Measurements from ENCODE around the gene SCAP.
A peak's percentile ranks its signal among the peaks of the same experiment; 100 is the strongest.

SCAP gene

GRCh38 chr3:47380026-47380600 is 95.6 kb downstream of the SCAP start:
- TF ChIP-seq CTCF (IDR thresholded peaks at IDR 0.05; ENCODE audit: insufficient read depth, low read length, poor library complexity, severe bottlenecking) = no peak
- Histone ChIP-seq H3K4me3 (replicated peaks; ENCODE audit: low read depth, low read length) (peak overlapping the region; percentile 96), H3K27me3 (replicated peaks; ENCODE audit: control insufficient read depth, insufficient read depth, low read length) (no peaks in the 10 kb centered on the region), H3K36me3 (ENCODE audit: control insufficient read depth, insufficient read depth, low read length) (peaks cover 1% of the 10 kb centered on the region; the same call in 1 of the 2 replicates)
- DNase-seq (ENCODE audit: extremely low read depth, insufficient read length) = no peak

- DNase-seq (ENCODE audit: extremely low read depth, insufficient read length) = no peak
- TF ChIP-seq CTCF (IDR thresholded peaks at IDR 0.05; ENCODE audit: insufficient read depth, low read length, poor library complexity, severe bottlenecking) = no peak
- peak overlapping the region; percentile 96 for H3K4me3 ChIP-seq (replicated peaks; ENCODE audit: low read depth, low read length)
Observed at GRCh38 chr3:47379411-47379899, 96.3 kb downstream of the SCAP start.

GRCh38 chr3:47378869-47379268 is 96.9 kb downstream of the SCAP start:
- no peaks in the 10 kb centered on the region for H3K27me3 ChIP-seq (replicated peaks; ENCODE audit: control insufficient read depth, insufficient read depth, low read length)
- peaks cover 1% of the 10 kb centered on the region; the same call in 1 of the 2 replicates for H3K36me3 ChIP-seq (ENCODE audit: control insufficient read depth, insufficient read depth, low read length)
- no peak for TF ChIP-seq CTCF (IDR thresholded peaks at IDR 0.05; ENCODE audit: insufficient read depth, low read length, poor library complexity, severe bottlenecking)
- no peak for DNase-seq (ENCODE audit: extremely low read depth, insufficient read length)
- H3K4me3 ChIP-seq (replicated peaks; ENCODE audit: low read depth, low read length) = peak overlapping the region; percentile 18; the same call in 1 of the 2 replicates

More at GRCh38 chr3:47379411-47379899, 96.3 kb downstream of the SCAP start:
- H3K36me3 ChIP-seq (ENCODE audit: control insufficient read depth, insufficient read depth, low read length) = peaks cover 1% of the 10 kb centered on the region; the same call in 1 of the 2 replicates
- no peaks in the 10 kb centered on the region for H3K27me3 ChIP-seq (replicated peaks; ENCODE audit: control insufficient read depth, insufficient read depth, low read length)

GRCh38 chr3:47377186-47377585 is 98.6 kb downstream of the SCAP start:
- no peak overlapping the region for H3K4me3 ChIP-seq (replicated peaks; ENCODE audit: low read depth, low read length)
- DNase-seq (ENCODE audit: extremely low read depth, insufficient read length) = no peak
- no peak for TF ChIP-seq CTCF (IDR thresholded peaks at IDR 0.05; ENCODE audit: insufficient read depth, low read length, poor library complexity, severe bottlenecking)
- H3K36me3 ChIP-seq (ENCODE audit: control insufficient read depth, insufficient read depth, low read length) = no peaks in the 10 kb centered on the region
- H3K27me3 ChIP-seq (replicated peaks; ENCODE audit: control insufficient read depth, insufficient read depth, low read length) = no peaks in the 10 kb centered on the region

GRCh38 chr3:47376393-47376792 is 99.3 kb downstream of the SCAP start:
- no peaks in the 10 kb centered on the region for H3K36me3 ChIP-seq (ENCODE audit: control insufficient read depth, insufficient read depth, low read length)
- H3K4me3 ChIP-seq (replicated peaks; ENCODE audit: low read depth, low read length) = no peak overlapping the region
- no peak for DNase-seq (ENCODE audit: extremely low read depth, insufficient read length)
- no peaks in the 10 kb centered on the region for H3K27me3 ChIP-seq (replicated peaks; ENCODE audit: control insufficient read depth, insufficient read depth, low read length)
- no peak for TF ChIP-seq CTCF (IDR thresholded peaks at IDR 0.05; ENCODE audit: insufficient read depth, low read length, poor library complexity, severe bottlenecking)

All from GM06990 (cell line).